SU-DHL-6 (cell line): ENCODE data around the gene SOX18.

Experiments used
- H2AFZ ChIP-seq: fragments of 200-600 bp; sonication (generic); 2 replicates; pipeline ENCODE4 v1.6.1; 2014; ENCODE audit warnings: low read depth, mild to moderate bottlenecking, moderate library complexity, mixed read lengths, antibody characterized with exemption, low read length; ENCODE audit not compliant: severe bottlenecking
- H3F3A ChIP-seq: fragments of 200-600 bp; shearing (Covaris generic); 2 replicates; pipeline ENCODE4 v1.6.0; 2016; ENCODE audit warnings: antibody characterized with exemption, mild to moderate bottlenecking; ENCODE audit not compliant: insufficient read depth
- H3K27ac ChIP-seq: fragments of 200-600 bp; sonication (generic); 2 replicates; pipeline ENCODE4 v1.5.1; 2016; ENCODE audit warnings: low read depth, mild to moderate bottlenecking, low read length, moderate library complexity, mixed read lengths
- H3K27me3 ChIP-seq: fragments of 200-600 bp; sonication (generic), shearing (Covaris generic); 2 replicates; pipeline ENCODE4 v1.6.0; 2014; ENCODE audit warnings: mild to moderate bottlenecking, low read length
- H3K36me3 ChIP-seq: fragments of 200-600 bp; sonication (generic); 2 replicates; pipeline ENCODE4 v1.6.1; 2014; ENCODE audit warnings: mild to moderate bottlenecking, low read length, mixed read lengths
- H3K4me2 ChIP-seq: fragments of 300-600, 200-600 bp; shearing (Covaris generic), sonication (generic); 2 replicates; pipeline ENCODE4 v1.6.0; 2014; ENCODE audit warnings: low read length, low read depth, mild to moderate bottlenecking; ENCODE audit not compliant: poor library complexity, severe bottlenecking
- H3K4me3 ChIP-seq: fragments of 200-600 bp; sonication (generic); 2 replicates; pipeline ENCODE4 v1.5.1; 2014; ENCODE audit warnings: antibody characterized with exemption, low read length, mild to moderate bottlenecking, mixed read lengths; ENCODE audit not compliant: insufficient read depth, poor library complexity, severe bottlenecking
- H3K79me2 ChIP-seq: fragments of 200-600 bp; sonication (generic); 2 replicates; pipeline ENCODE4 v1.6.1; 2014; ENCODE audit warnings: mild to moderate bottlenecking, low read length, moderate library complexity; ENCODE audit not compliant: insufficient read depth
- H3K9ac ChIP-seq: fragments of 200-600 bp; sonication (generic); 2 replicates; pipeline ENCODE4 v1.7.0; 2014; ENCODE audit warnings: mild to moderate bottlenecking, low read length
- H3K9me2 ChIP-seq: fragments of 200-600 bp; sonication (generic); replicated peaks from 2 replicates; pipeline ENCODE4 v1.6.1; 2014; ENCODE audit warnings: low read length; ENCODE audit not compliant: insufficient read depth
- H3K9me3 ChIP-seq: fragments of 200-600 bp; sonication (generic); 2 replicates; pipeline ENCODE4 v1.6.1; 2014; ENCODE audit warnings: low read length, mixed read lengths; ENCODE audit not compliant: insufficient read depth
- H4K20me1 ChIP-seq: fragments of 200-600 bp; sonication (generic); 2 replicates; pipeline ENCODE4 v1.6.1; 2014; ENCODE audit warnings: low read depth, mild to moderate bottlenecking, antibody characterized with exemption, low read length, moderate library complexity, mixed read lengths
- CTCF ChIP-seq: fragments of 200-600 bp; sonication (generic); IDR thresholded peaks from one replicate; pipeline ENCODE4 v1.5.1; 2017; ENCODE audit warnings: antibody characterized with exemption, mild to moderate bottlenecking, low read length, moderate library complexity; ENCODE audit not compliant: insufficient read depth, poor library complexity, severe bottlenecking
- EZH2phosphoT487 ChIP-seq: fragments of 200-600 bp; sonication (generic), shearing (Covaris generic); conservative IDR thresholded peaks from 2 replicates; pipeline ENCODE4 v1.6.1; 2018; ENCODE audit warnings: mild to moderate bottlenecking, antibody characterized with exemption, low read length, moderate library complexity, mixed read lengths

The SOX18 gene

DNA sequence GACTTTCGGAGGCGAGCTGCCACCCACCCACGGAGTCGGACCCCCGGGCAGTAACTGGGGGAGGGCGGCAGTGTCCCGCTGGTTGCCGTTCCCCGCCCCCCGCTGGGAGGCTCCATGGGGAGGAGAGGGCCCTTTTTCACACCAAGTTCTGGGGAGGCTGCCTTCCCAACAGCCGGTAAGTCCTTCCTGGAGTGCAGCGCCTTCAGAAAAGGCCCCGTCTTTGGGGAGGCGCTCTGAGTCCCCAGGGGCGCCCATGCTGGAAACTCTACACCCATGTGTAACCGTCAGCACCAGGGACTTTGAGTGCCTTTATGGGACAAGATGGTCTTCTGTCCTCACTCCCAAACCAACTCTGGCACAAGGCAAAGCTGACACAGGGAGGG lies 430 bp upstream of the SOX18 start:
- no peaks in the 10 kb centered on the region for H4K20me1 ChIP-seq
- no peak overlapping the region for H3K27ac ChIP-seq
- no peak overlapping the region for H3K4me3 ChIP-seq
- no peaks in the 10 kb centered on the region for H3K9me2 ChIP-seq
- no peaks in the 10 kb centered on the region for H3K9me3 ChIP-seq
- H3K27me3 ChIP-seq: no peaks in the 10 kb centered on the region
- no peak for TF ChIP-seq CTCF
- no peak for TF ChIP-seq EZH2phosphoT487
- H3K79me2 ChIP-seq: no peaks in the 10 kb centered on the region
- H3K9ac ChIP-seq: no peak overlapping the region
- no peaks in the 10 kb centered on the region for H3F3A ChIP-seq
- H3K4me2 ChIP-seq: no peak overlapping the region
- no peak overlapping the region for H2AFZ ChIP-seq
- no peaks in the 10 kb centered on the region for H3K36me3 ChIP-seq

GRCh38 chr20:64048402-64049044 lies 916 bp downstream of the SOX18 start:
- Histone ChIP-seq H3K36me3 (no peaks in the 10 kb centered on the region), H3K4me3 (no peak overlapping the region), H3K27me3 (no peaks in the 10 kb centered on the region), H3F3A (peaks cover 7% of the 10 kb centered on the region), H3K9me3 (no peaks in the 10 kb centered on the region), H3K9ac (no peak overlapping the region), H4K20me1 (no peaks in the 10 kb centered on the region), H2AFZ (no peak overlapping the region), H3K27ac (no peak overlapping the region), H3K79me2 (no peaks in the 10 kb centered on the region), H3K9me2 (no peaks in the 10 kb centered on the region), H3K4me2 (no peak overlapping the region)
- TF ChIP-seq EZH2phosphoT487: no peak
- TF ChIP-seq CTCF: no peak

- no peaks in the 10 kb centered on the region for H3K9me3 ChIP-seq
- no peak overlapping the region for H2AFZ ChIP-seq
- no peaks in the 10 kb centered on the region for H3K27me3 ChIP-seq
- H3F3A ChIP-seq: peaks cover 9% of the 10 kb centered on the region
- H3K4me3 ChIP-seq: no peak overlapping the region
- H3K9ac ChIP-seq: no peak overlapping the region
- H4K20me1 ChIP-seq: no peaks in the 10 kb centered on the region
- H3K27ac ChIP-seq: no peak overlapping the region
- no peaks in the 10 kb centered on the region for H3K79me2 ChIP-seq
- no peak for TF ChIP-seq EZH2phosphoT487
- TF ChIP-seq CTCF: no peak
- H3K9me2 ChIP-seq: no peaks in the 10 kb centered on the region
- no peaks in the 10 kb centered on the region for H3K36me3 ChIP-seq
- H3K4me2 ChIP-seq: no peak overlapping the region
These were observed 1.5 kb downstream of the SOX18 start for GRCh38 chr20:64047968-64048401.
